ENCODE data around the gene CRIP2.

Gene CRIP2

DNA sequence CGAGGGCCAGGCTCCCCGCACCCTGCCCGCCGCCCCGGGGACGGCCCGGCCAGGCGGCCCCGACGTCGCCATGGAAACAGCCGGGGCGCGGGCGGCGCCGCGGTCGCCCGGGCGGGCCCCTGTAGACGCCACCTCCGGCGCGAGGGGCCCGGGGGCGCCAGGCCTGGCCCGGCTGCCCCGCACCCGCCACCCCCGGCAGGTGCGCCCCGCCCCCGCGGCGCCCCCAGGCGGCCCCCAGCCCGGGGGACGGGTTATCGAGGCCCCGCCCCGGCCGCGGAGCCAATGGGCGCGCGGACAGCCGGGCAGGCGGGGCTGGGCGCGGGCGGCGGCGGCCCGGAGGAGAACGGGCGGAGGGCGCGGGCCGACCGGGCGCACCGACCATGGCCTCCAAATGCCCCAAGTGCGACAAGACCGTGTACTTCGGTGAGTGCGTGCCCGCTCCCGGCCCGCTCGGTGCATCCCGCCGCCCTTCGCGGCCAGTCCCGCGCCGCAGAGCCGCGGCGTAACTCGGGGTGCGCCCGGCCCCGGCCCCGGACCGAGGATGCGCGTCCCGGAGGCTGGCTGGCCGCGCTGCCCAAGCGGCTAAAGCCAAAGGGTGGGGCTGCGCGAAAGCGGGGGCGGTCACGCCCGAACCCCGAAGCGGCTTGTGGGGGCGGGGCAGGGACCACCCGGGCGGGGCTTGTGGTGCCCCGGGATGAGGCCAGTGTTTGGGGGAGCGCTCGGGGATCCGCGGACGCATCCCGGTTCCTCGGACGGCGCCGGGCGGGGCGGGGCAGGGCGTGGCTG, at the start of gene CRIP2:
Gene CRIP2 (plus strand): TSS at position 339 of the 786 bp plus-strand sequence. CDS start 42 bp downstream, at position 381.
- DNase-seq: no peak

GRCh38 chr14:105424861-105425260, 49.8 kb upstream of the CRIP2 start:
- DNase-seq: no peak

DNA sequence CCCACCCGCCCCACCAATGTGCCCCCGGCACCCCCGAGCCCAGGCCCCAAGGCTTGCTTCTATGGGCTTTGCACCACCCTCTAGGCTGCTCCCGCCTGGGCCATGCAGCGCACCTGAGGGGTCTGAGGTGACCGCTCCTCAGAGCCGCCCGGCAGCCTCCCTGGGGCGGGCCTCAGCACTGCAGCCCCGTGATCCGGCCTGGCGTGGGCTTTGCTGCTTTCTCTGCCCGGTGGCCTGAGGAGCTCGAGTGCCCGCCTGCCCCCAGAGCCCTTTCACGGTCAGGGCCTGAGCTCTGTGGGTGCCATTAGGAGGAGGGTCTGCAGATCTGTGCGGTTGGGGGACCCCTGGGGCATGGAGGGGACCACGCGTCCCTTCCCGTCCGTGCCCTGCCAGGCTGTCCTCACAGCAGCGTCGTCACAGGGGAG, 48.8 kb upstream of the CRIP2 start:
- no peak for DNase-seq

DNA sequence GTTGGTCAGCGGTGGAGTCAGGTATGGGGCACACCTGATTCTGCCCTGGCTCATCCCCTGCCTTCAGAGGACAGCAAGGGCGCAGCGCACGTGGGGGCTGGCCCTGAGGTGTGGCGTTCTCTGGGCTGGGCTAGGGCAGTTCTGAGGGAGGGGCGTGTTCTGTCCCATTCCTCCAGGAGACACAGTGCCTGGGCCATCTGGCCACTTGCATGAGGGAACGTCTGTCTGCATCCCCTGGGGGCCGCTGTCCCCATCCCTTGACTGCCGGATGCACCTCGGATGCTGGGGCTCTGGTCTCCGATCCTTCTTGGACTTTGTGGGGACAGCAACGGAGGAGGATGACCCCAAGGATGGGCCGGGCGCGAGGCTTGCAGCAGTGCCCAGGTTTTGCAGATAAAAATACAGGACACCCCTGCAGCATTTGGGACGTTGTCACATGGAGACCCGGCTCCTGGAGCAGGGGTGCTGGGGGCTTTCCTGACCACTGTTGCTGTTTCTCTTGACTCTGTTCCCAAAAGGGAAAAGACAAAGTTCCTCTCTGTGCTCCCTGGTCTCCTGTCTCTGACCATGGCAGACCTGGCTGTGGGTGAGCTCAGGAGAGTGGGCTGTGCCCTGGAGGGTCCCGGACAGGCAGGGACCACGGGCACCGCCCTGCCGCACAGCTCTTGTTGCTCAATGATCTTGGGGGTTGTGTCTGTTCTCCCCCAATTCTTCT, 48.0 kb upstream of the CRIP2 start:
- DNase-seq: no peak

DNA sequence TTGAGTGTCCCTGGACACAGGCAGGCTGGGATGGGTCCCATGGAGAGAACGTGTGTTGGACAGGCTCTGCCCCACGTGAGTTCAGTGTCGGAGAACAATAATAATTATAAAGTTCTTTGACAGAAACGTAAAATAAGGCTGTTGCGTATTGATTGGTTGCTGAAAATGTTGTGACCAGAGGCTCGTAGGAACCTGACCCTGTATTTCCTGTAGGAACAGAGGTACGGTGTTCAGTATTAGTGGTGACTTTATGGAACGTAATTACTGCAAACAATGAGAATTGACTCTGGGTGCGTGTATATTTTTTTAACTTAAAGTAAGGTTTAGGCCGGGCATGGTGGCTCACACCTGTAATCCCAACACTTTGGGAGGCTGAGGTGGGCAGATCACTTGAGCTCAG, 47.2 kb upstream of the CRIP2 start:
- no peak for DNase-seq

DNA sequence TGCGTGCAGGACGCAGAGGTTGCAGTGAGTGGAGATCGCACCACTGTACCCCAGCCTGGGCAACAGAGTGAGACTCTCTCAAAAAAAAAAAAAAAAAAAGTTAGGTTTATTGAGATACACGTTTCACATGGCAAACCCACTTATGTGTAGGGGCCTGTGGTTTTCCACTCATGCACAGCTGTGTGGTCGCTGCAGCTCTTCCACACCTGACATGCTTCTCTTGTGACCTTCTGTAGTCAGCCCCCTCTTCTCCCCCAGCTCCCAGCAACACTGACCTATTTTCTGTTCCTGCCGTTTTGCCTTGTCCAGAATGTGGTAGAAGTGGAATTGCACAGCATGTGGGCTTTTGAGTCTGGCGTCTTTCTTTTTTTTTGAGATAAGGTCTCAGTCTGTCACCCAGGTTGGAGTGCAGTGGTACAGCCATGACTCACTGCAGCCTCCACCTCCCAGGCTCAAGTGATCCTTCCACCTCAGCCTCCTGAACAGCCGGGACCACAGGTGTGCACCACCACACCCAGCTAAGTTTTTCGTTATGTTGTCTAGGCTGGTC, 46.6 kb upstream of the CRIP2 start:
- DNase-seq: no peak

GRCh38 chr14:105430042-105430441, 44.6 kb upstream of the CRIP2 start:
- no peak for DNase-seq

GRCh38 chr14:105430565-105430964, 44.1 kb upstream of the CRIP2 start:
- DNase-seq: no peak

- no peak for DNase-seq
Measured at GRCh38 chr14:105431256-105431655, 43.4 kb upstream of the CRIP2 start.

DNA sequence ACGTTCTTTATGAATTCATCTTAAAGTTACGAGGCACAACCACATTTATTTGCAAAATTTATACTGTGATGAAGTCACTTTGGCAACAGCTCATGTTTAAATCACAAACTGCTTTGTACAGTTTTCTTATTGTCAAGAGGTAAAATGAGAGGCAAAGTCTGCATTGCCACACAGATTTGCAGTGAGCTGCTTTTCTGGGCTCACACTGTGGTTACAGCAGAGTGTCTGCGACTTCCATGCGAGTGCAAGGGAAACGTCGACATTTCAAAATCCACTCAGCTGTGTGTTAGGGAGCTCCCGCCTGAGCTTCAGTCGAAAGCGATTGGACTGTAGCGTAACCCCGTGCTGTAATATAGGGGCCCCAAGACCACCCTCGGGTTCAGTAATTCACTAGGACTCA, 42.0 kb upstream of the CRIP2 start:
- no peak for DNase-seq

DNA sequence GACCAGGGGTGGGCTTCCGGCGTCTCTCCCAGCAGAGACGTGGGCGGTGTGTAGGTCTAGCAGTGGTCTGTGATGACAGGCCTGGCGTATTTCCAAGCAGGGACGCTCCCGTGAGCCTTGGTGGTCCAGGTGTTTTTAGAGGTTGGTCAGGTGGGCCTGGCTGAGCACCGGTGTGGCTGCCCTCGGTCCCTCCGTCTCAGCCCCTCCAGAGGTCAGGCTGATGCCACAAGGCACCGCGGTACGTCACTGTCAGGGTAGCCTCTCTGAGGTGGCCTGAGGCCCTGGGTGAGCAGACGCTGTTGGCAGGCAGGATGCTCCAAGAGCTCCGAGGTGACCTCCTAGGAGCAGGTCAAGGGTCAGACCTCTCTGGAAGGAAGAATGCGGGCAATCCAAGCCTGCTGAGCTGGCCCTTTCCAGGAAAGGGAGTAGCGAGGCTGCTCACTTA, 41.4 kb upstream of the CRIP2 start:
- no peak for DNase-seq

- no peak for DNase-seq
Measured at GRCh38 chr14:105436402-105436801, 38.2 kb upstream of the CRIP2 start.

DNA sequence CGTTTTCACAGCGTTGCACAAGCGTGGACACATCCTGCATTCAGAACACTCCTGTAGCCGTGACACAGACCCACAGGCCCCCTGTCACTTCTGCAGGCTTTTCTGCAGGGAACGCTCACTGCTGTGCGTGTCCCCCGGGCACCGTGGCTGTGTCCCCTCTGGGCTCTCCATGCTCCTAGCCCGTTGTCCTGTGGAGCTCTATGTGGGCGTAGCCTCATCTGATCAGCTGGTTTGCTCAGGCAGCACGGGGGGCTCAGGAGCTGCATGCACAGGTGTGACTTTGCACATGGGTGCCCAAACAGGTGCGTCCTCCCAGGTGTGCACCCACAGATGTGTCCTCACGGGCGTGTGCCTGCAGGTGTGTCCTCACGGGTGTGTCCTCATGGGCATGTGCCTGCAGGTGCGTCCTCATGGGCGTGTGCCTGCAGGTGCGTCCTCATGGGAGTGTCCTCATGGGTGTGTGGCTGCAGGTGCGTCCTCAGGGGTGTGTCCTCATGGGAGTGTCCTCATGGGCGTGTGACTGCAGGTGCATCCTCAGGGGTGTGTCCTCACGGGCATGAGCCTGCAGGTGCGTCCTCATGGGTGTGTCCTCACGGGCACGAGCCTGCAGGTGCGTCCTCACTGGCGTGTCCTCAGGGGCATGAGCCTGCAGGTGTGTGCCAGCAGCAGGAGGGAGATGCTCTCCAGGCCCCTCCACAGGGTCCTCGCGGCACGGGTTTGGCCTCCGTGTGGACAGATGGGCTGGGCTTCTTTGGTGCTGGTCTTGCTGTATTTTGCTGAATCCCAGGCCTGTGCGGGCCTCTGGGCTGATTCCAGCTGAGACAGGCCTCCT, 37.5 kb upstream of the CRIP2 start:
- no peak for DNase-seq

- no peak for DNase-seq
Measured at GRCh38 chr14:105437723-105438500, 36.7 kb upstream of the CRIP2 start.

- no peak for DNase-seq
Measured at GRCh38 chr14:105439179-105439578, 35.4 kb upstream of the CRIP2 start.

- peak; percentile 66 for DNase-seq
Measured at GRCh38 chr14:105439710-105440553, 34.7 kb upstream of the CRIP2 start.

- DNase-seq: no peak
Measured at GRCh38 chr14:105440554-105440900, 34.1 kb upstream of the CRIP2 start.

- DNase-seq: no peak
Measured at GRCh38 chr14:105440992-105441391, 33.6 kb upstream of the CRIP2 start.

- no peak for DNase-seq
Measured at GRCh38 chr14:105442125-105442524, 32.5 kb upstream of the CRIP2 start.

DNA sequence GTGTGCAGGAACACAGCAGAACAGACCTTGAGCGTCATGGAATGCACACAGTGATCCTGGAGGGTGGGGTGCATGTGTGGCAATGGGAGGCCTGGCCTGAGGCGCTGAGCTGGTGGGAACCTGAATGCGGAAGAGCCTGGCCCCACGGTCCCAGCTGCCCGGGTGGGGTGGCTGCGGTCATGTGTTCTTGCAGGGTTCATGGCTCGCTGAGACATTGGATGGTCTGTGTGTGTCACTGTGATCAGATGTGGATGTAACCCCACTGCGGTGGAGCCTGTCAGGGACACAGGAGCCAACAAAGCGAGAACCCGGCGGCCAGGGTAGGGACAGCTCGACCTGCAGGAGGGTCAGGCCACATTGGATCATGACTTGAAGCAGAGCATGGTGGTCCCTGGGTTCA, 31.8 kb upstream of the CRIP2 start:
- DNase-seq: no peak

- DNase-seq: no peak
Measured at GRCh38 chr14:105444859-105445258, 29.8 kb upstream of the CRIP2 start.

All from hematopoietic multipotent progenitor cell treated with erythropoietin and hydrocortisone succinate and interleukin-3 and kit ligand, for 8 days (in vitro differentiated cells).